ENCODE data around the gene FHOD3. TPM values are rescaled to one million over a fixed set of nuclear protein-coding genes. Genes with fewer than 3 reads are reported as not detected.

The FHOD3 gene
- total RNA-seq, 3 donors from 2014 or later: 2.7 to 14.4 (median 4.0) TPM

GRCh38 chr18:36636237-36636817, 338.8 kb downstream of the FHOD3 start:
- no peak for DNase-seq
- ATAC-seq: no peak
- H3K36me3 ChIP-seq (ENCODE audit: low read depth): no peaks in the 10 kb centered on the region
- no peaks in the 10 kb centered on the region for H3K9me3 ChIP-seq
- no peaks in the 10 kb centered on the region for H3K4me1 ChIP-seq (ENCODE audit: low read depth)
- no peak overlapping the region for H3K4me3 ChIP-seq
- intact Hi-C loops (cut with DNase I, micrococcal nuclease): no loop called here
- no peak for TF ChIP-seq CTCF (IDR thresholded peaks at IDR 0.05)

DNA sequence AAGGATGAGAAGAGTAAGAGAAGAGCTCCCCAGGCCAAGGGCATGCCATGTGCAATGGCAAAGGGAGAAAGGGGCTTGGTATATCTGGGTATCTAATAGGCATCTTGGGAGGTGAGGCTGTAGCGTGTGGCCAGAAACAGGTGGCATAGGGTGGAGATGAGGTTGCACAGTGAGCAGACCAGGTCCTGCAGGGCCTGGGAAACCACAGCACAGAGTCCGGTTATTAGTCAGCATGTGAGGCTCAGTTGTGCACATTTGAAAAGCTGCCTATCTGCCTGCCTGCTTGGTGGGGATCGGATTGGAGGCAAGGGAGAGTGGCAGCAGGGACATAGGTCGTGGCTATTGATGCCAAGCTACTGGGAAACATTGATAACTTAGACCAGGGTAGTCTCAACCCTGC, 340.7 kb downstream of the FHOD3 start:
- TF ChIP-seq CTCF (IDR thresholded peaks at IDR 0.05): no peak
- no peaks in the 10 kb centered on the region for H3K9me3 ChIP-seq
- intact Hi-C loops (cut with DNase I, micrococcal nuclease): no loop called here
- no peak overlapping the region for H3K4me3 ChIP-seq
- H3K4me1 ChIP-seq (ENCODE audit: low read depth): no peaks in the 10 kb centered on the region
- DNase-seq (no peak), ATAC-seq (no peak)
- no peaks in the 10 kb centered on the region for H3K36me3 ChIP-seq (ENCODE audit: low read depth)

DNA sequence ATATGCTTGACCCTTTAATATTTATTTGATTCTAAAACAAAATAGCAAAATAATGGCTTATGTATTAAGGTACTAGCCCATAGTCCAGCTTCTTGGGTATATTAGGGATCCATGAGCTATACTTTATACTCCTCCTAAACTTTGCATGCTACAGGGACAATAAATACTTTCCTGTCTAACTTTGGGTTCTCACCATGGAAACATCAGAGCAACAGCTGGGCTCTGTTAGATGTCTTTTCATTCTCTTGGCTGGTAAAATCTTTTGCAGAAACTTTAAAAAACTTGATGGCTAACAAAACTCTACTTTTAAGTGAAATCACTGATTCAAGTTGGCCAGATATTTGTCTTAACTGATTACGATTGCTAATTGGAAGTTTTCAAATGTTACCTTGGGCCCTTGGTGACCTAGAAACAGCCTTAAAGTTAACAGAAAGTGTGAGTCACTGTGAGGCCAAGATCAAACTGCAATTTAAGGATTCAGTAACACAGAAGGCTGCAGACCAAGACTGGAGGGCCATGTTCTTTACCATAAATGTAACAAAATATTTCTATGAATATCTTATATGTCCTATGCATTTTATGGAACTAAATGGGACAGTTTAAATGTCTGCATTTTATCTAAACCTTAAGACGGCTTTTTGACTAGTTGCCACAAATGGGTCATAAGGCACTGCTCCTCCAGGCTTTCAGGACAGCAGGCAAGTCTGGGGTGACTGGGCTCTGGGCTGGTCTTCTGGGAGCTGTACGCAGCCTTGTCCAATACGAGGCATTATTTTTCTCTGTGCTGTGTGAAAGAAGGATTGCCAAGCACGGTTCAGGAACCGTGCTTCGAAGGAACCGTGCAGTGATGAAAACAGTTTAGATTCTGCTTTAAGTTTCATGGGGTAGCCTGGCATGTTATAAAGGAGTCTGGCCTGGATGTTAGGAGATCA, 342.8 kb downstream of the FHOD3 start:
- intact Hi-C loops (cut with DNase I, micrococcal nuclease): no loop called here
- Histone ChIP-seq H3K9me3 (no peaks in the 10 kb centered on the region), H3K4me1 (ENCODE audit: low read depth) (no peaks in the 10 kb centered on the region), H3K4me3 (no peak overlapping the region), H3K36me3 (ENCODE audit: low read depth) (no peaks in the 10 kb centered on the region)
- no peak for TF ChIP-seq CTCF (IDR thresholded peaks at IDR 0.05)
- no peak for ATAC-seq
- no peak for DNase-seq

DNA sequence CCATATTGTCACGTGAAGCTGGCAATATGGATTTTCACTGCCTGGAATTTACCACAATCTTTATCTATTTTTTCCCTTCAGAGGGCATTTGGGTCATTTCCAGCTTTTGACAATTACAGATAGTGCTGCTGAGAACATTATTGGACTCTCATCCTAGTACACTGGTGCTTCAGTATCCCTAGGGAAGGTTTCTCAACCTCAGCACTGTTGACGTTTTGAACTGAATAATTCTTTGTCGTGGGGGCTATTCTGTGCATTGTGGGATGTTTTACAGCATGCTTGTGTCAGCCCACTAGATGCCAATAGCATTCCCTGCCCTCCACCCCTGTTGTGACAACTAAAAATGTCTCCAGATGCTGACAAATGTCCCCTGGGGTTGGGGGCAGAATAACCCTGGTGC, 345.5 kb downstream of the FHOD3 start:
- intact Hi-C loops (cut with DNase I, micrococcal nuclease): no loop called here
- H3K9me3 ChIP-seq: no peaks in the 10 kb centered on the region
- no peak for TF ChIP-seq CTCF (IDR thresholded peaks at IDR 0.05)
- H3K4me1 ChIP-seq (ENCODE audit: low read depth): no peaks in the 10 kb centered on the region
- H3K4me3 ChIP-seq: no peak overlapping the region
- ATAC-seq (no peak), DNase-seq (no peak)
- no peaks in the 10 kb centered on the region for H3K36me3 ChIP-seq (ENCODE audit: low read depth)

DNA sequence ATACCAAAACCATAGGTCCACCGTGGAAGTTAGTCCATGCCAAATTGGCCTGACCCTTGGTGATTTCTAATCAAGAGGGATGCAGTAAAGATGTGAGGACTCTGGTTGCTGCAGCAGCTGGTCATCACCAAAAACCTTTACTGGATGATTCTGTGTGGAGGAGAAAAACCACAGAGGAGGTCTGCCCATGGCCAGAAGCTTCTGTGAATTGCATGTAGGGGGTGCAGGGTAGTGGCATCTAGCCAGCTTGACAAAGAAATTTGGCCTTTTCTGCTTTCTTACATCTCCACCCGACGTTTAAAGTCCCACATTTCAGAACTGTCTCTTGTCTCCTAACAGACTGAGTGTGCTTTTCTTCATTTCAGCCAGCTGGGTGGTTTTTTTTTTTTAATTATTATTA, 351.3 kb downstream of the FHOD3 start:
- no peak for TF ChIP-seq CTCF (IDR thresholded peaks at IDR 0.05)
- DNase-seq: no peak
- Histone ChIP-seq H3K4me1 (ENCODE audit: low read depth) (no peaks in the 10 kb centered on the region), H3K9me3 (no peaks in the 10 kb centered on the region), H3K36me3 (ENCODE audit: low read depth) (no peaks in the 10 kb centered on the region), H3K4me3 (no peak overlapping the region)
- ATAC-seq: no peak
- intact Hi-C loops (cut with DNase I, micrococcal nuclease): no loop called here

Measured in mucosa of descending colon (tissue), 3 donors.